GM12878 (cell line): ENCODE measurements around the gene PTK7. TPM values are rescaled to one million over a fixed set of nuclear protein-coding genes. Genes with fewer than 3 reads are reported as not detected.

ENCODE experiments used
- ATAC-seq: fragments of 200-7000 bp; cut with Tn5 transposase; 3 replicates; pipeline ENCODE4 v1.9.1; 2020; ENCODE audit warnings: mild to moderate bottlenecking, moderate library complexity
- BruUV-seq: library from RNA; stranded (reverse); fragments of 400-500 nt; replicated peaks from 2 replicates; lab custom pipeline; 2021; lab: Mats Ljungman, UMichigan
- CTCF ChIA-PET: fragments of 300-600 bp; sonication (Branson Sonifier 250); formaldehyde crosslinking; extraction: SDS; loops from one replicate; lab custom pipeline; 2021; ENCODE audit warnings: inconsistent platforms; lab: Yijun Ruan, JAX
- POLR2A ChIA-PET: fragments of 350-600 bp; formaldehyde crosslinking; extraction: SDS; loops from one replicate; lab custom pipeline; 2021; ENCODE audit warnings: inconsistent platforms; lab: Charles Lee
- RAD21 ChIA-PET: fragments of 300-600 bp; sonication (Branson Sonifier 250); formaldehyde crosslinking; loops from one replicate; lab custom pipeline; 2023; ENCODE audit warnings: antibody characterized with exemption; ENCODE audit not compliant: unreplicated experiment; lab: Charles Lee
- SMC1A ChIA-PET: fragments of 300-600 bp; sonication (Branson Sonifier 250); formaldehyde crosslinking; loops from one replicate; lab custom pipeline; 2023; ENCODE audit not compliant: unreplicated experiment, uncharacterized antibody; lab: Charles Lee
- DNase-seq: peaks from one replicate; pipeline ENCODE4 v3.0.0-alpha.2; 2011; ENCODE audit warnings: low read depth, low spot score
- FAIRE-seq: peaks from 3 replicates; lab custom pipeline; 2011; peaks lifted over from hg19 to GRCh38; lab: Jason Lieb, UNC
- H2AFZ ChIP-seq: 2 replicates; pipeline ENCODE4 v1.6.0; 2011; ENCODE audit warnings: low read depth, low read length, control low read depth; ENCODE audit not compliant: control insufficient read depth
- H3K27ac ChIP-seq: 2 replicates; pipeline ENCODE4 v1.5.1; 2011; ENCODE audit warnings: control low read depth; ENCODE audit not compliant: control insufficient read depth, insufficient read depth
- H3K27me3 ChIP-seq, 2 experiments: replicated peaks in 1 of 2; 2 replicates each; pipeline versions ENCODE4 v1.6.0 to v1.6.1; 2011; ENCODE audit warnings: low read length in 1 of 2; ENCODE audit not compliant: control insufficient read depth in 2 of 2, insufficient read depth in 2 of 2
- H3K36me3 ChIP-seq, 2 experiments: 2 replicates each; pipeline ENCODE4 v1.5.1; 2011; ENCODE audit warnings: low read length in 1 of 2; ENCODE audit not compliant: control insufficient read depth in 2 of 2, insufficient read depth in 2 of 2
- H3K4me1 ChIP-seq: 2 replicates; pipeline ENCODE4 v1.6.1; 2011; ENCODE audit warnings: mild to moderate bottlenecking, low read length, moderate library complexity, mixed read lengths; ENCODE audit not compliant: control insufficient read depth, insufficient read depth
- H3K4me2 ChIP-seq: 2 replicates; pipeline ENCODE4 v1.6.0; 2011; ENCODE audit warnings: control low read depth; ENCODE audit not compliant: control insufficient read depth, insufficient read depth
- H3K4me3 ChIP-seq: fragments of 200-600 bp; sonication (generic); 2 replicates; pipeline ENCODE4 v1.5.1; 2016
- H3K79me2 ChIP-seq: 2 replicates; pipeline ENCODE4 v1.6.0; 2011; ENCODE audit warnings: low read length; ENCODE audit not compliant: control insufficient read depth, insufficient read depth
- H3K9ac ChIP-seq: 2 replicates; pipeline ENCODE4 v1.8.0; 2011; ENCODE audit warnings: low read length, control low read depth, mixed read lengths; ENCODE audit not compliant: control insufficient read depth, insufficient read depth
- H3K9me3 ChIP-seq: replicated peaks from 3 replicates; pipeline ENCODE4 v1.5.1; 2011; ENCODE audit warnings: mild to moderate bottlenecking, low read length; ENCODE audit not compliant: control insufficient read depth, insufficient read depth
- H4K20me1 ChIP-seq: 2 replicates; pipeline ENCODE4 v1.6.0; 2011; ENCODE audit not compliant: control insufficient read depth, insufficient read depth
- E2F8 ChIP-seq: fragments of 450-650 bp; IDR thresholded peaks from 2 replicates; pipeline ENCODE4 v1.6.1; 2018; ENCODE audit warnings: mild to moderate bottlenecking, low read depth, moderate library complexity; ENCODE audit not compliant: partially characterized antibody
- EZH2 ChIP-seq: IDR thresholded peaks from 2 replicates; pipeline ENCODE4 v1.6.1; 2012; ENCODE audit warnings: low read depth, mild to moderate bottlenecking, control low read depth, inconsistent platforms, low read length, borderline replicate concordance; ENCODE audit not compliant: control insufficient read depth
- FOXK2 ChIP-seq: fragments of 450-650 bp; IDR thresholded peaks from 2 replicates; pipeline ENCODE4 v1.6.1; 2017; ENCODE audit warnings: mild to moderate bottlenecking, moderate library complexity
- FOXM1 ChIP-seq: IDR thresholded peaks from 2 replicates; pipeline ENCODE4 v1.6.1; 2012; ENCODE audit warnings: low read depth, mild to moderate bottlenecking, inconsistent platforms, low read length, moderate library complexity
- JUND ChIP-seq: IDR thresholded peaks from 2 replicates; pipeline ENCODE4 v1.6.1; 2012; ENCODE audit warnings: low read depth, mild to moderate bottlenecking, low read length, improper control_type of control experiment, moderate library complexity
- KDM1A ChIP-seq: fragments of 200-600 bp; sonication (generic); IDR thresholded peaks from 2 replicates; pipeline ENCODE4 v1.6.1; 2016; ENCODE audit warnings: borderline replicate concordance
- NR2F1 ChIP-seq: fragments of 450-650 bp; conservative IDR thresholded peaks from 2 replicates; pipeline ENCODE4 v1.6.1; 2017; ENCODE audit warnings: mild to moderate bottlenecking
- PAX8 ChIP-seq: fragments of 450-650 bp; IDR thresholded peaks from 2 replicates; pipeline ENCODE4 v1.6.1; 2017; ENCODE audit warnings: mild to moderate bottlenecking, moderate library complexity
- PRDM15 ChIP-seq: fragments of 450-650 bp; formaldehyde crosslinking; IDR thresholded peaks from 2 replicates; pipeline ENCODE4 v1.4.0; 2020; ENCODE audit warnings: mild to moderate bottlenecking, moderate library complexity
- SIX5 ChIP-seq: IDR thresholded peaks from 2 replicates; pipeline ENCODE4 v1.6.1; 2011; ENCODE audit warnings: mild to moderate bottlenecking, low read depth, low read length, moderate library complexity; ENCODE audit not compliant: severe bottlenecking
- ZNF217 ChIP-seq: fragments of 450-650 bp; IDR thresholded peaks from 2 replicates; pipeline ENCODE4 v1.6.1; 2017; ENCODE audit warnings: antibody characterized with exemption, mild to moderate bottlenecking
- WGBS: methylation state at CpG from one replicate; pipeline ENCODE4 v1.1.6; 2016; ENCODE audit warnings: low lambda C conversion rate; ENCODE audit not compliant: insufficient replicate concordance, insufficient coverage; ENCODE audit errors: missing lambda C conversion rate; 5-methylcytosine and 5-hydroxymethylcytosine counted together
- in situ Hi-C: fragments of 300-500 bp; cut with MboI; formaldehyde crosslinking; loops from 9 replicates; pipeline ENCODE4 v1.14.3; 2018; ENCODE audit warnings: mixed read lengths
- intact Hi-C: fragments of 100-400 bp; cut with micrococcal nuclease; formaldehyde crosslinking; loops from one replicate; pipeline ENCODE4 v1.14.2; 2022; ENCODE audit not compliant: unreplicated experiment
- polyA plus RNA-seq, 11 experiments: library from polyadenylated mRNA; depleted of rRNA in 4 of 11; unstranded in 6 of 11; stranded (reverse) in 5 of 11; fragments of >200 nt; fragmentation: Nextera tagmentation in 4 of 11; fragmentation: Illumina TruSeq in 1 of 11; extraction: Ambion mirVana in 4 of 11; extraction: Trizol in 1 of 11; gene quantifications; 1 replicate in 1 of 11; 2 replicates in 10 of 11; pipeline versions ENCODE4 v1.2.1 to v1.2.3, GENCODE V29; 2011 to 2016; ENCODE audit warnings: inconsistent platforms in 2 of 11, missing spikeins in 2 of 11, low read depth in 1 of 11
- total RNA-seq, 4 experiments: library from RNA; depleted of rRNA in 3 of 4; stranded (reverse); fragments of >200 nt in 3 of 4; fragmentation: Illumina TruSeq in 1 of 4; extraction: Trizol in 1 of 4; gene quantifications; 2 replicates each; pipeline versions ENCODE4 v1.2.1 to v1.2.3, GENCODE V29; 2013 to 2021

PTK7 gene
- total and polyA plus RNA-seq, 10 of the 15 experiments (the other 5 are each of a cell fraction or from before 2014, with no cell fraction given) = 0.18 to 14.4 (median 3.3) TPM; not detected in 1

- no peak for TF ChIP-seq KDM1A
- TF ChIP-seq E2F8 = no peak
- no peak for TF ChIP-seq ZNF217
- TF ChIP-seq NR2F1 = no peak
- no peak for TF ChIP-seq JUND
- no peak for TF ChIP-seq SIX5
- no peak for TF ChIP-seq FOXK2
Observed at GRCh38 chr6:43055966-43056365, 20.1 kb upstream of the PTK7 start (continued).

- Histone ChIP-seq H3K4me3 (peak overlapping the region; percentile 95), H3K9me3 (no peaks in the 10 kb centered on the region), H3K27me3 (no peaks in the 10 kb centered on the region), H3K79me2 (peaks cover 19% of the 10 kb centered on the region), H3K4me2 (peak overlapping the region; percentile 94), H2AFZ (no peak overlapping the region), H3K36me3 (no peaks in the 10 kb centered on the region; a peak in 2 of 4 replicates), H3K9ac (peak overlapping the region; percentile 89), H3K4me1 (peaks cover 3% of the 10 kb centered on the region), H4K20me1 (no peaks in the 10 kb centered on the region), H3K27ac (peak overlapping the region; percentile 87)
- in situ Hi-C loops = no loop called here
- ChIA-PET SMC1A (interaction anchor here (0.7 to 2.2 kb wide), 5 partner anchors 44 to 158 kb away, joined by 3 to 10 read pairs (median 5); partner anchors contain the start of genes KLHDC3 and MEA1), CTCF (interaction anchor here (0.9 kb wide), 1 partner anchor 38 kb away, joined by 3 read pairs; no protein-coding TSS in a partner anchor), POLR2A (interaction anchor here (0.9 to 2.5 kb wide), 3 partner anchors 35 to 129 kb away, joined by 5 to 19 read pairs (median 12); partner anchors contain the start of genes CNPY3, KLHDC3 and MEA1), RAD21 (interaction anchor here (1.3 kb wide), 3 partner anchors 38 to 48 kb away, joined by 4 to 8 read pairs (median 5); partner anchors contain the start of gene KLHDC3)
- intact Hi-C loops = loop anchor here (5.0 kb wide), 1 partner anchor 156 kb away; no protein-coding TSS in a partner anchor
- TF ChIP-seq EZH2 (no peak), PAX8 (0 out of 2 replicates have a peak, but pooled peaks have one; percentile 48), PRDM15 (CRISPR knock-in tag) (no peak), FOXM1 (no peak)
- peak; percentile 18 for FAIRE-seq
- WGBS = 0% methylated on average over 1 of the region's 1 CpG
- BruUV-seq = no TSS peak
- no peak for ATAC-seq
- no peak for DNase-seq
Observed at GRCh38 chr6:43058531-43058930, 17.6 kb upstream of the PTK7 start.
